Astrocyte of the cerebellum (primary cell): ENCODE data around the gene BIK.
A peak's percentile ranks its signal among the peaks of the same experiment; 100 is the strongest.
"Not testable (repeated sequence)": the region's sequence is repeated elsewhere in the genome, so short reads cannot be mapped to it uniquely, and the experiment has no call there.

Experiments used
- DNase-seq: peaks from one replicate; pipeline ENCODE4 v3.0.0-alpha.2; 2011; ENCODE audit warnings: low read depth
- H3K4me3 ChIP-seq: 2 replicates; pipeline ENCODE4 v1.5.1; 2011; ENCODE audit warnings: mild to moderate bottlenecking, low read depth, low read length, moderate library complexity
- CTCF ChIP-seq: IDR thresholded peaks from 2 replicates; pipeline ENCODE4 v1.5.1; 2012; ENCODE audit warnings: low read length, low read depth, moderate library complexity, mild to moderate bottlenecking; ENCODE audit errors: missing control alignments
- in situ Hi-C: cut with HindIII; loops from 2 replicates; pipeline ENCODE4 v1.10.0; 2017; ENCODE audit warnings: low sequenced_read_pairs

The BIK gene

GRCh38 chr22:43134553-43134952, 24.0 kb downstream of the BIK start:
- TF ChIP-seq CTCF = no peak
- H3K4me3 ChIP-seq = no peak overlapping the region
- DNase-seq = no peak
- in situ Hi-C loops = no loop called here

GRCh38 chr22:43135565-43135964, 25.0 kb downstream of the BIK start:
- in situ Hi-C loops = no loop called here
- no peak overlapping the region for H3K4me3 ChIP-seq
- DNase-seq = no peak
- no peak for TF ChIP-seq CTCF

GRCh38 chr22:43136255-43136654, 25.7 kb downstream of the BIK start:
- TF ChIP-seq CTCF = peak; percentile 72
- no peak overlapping the region for H3K4me3 ChIP-seq

GRCh38 chr22:43136801-43137200, 26.3 kb downstream of the BIK start:
- no peak overlapping the region for H3K4me3 ChIP-seq
- TF ChIP-seq CTCF = no peak
- in situ Hi-C loops = no loop called here
- no peak for DNase-seq

More at GRCh38 chr22:43136255-43136654, 25.7 kb downstream of the BIK start:
- DNase-seq = no peak
- in situ Hi-C loops = no loop called here

- TF ChIP-seq CTCF = no peak
- peak; percentile 24 for DNase-seq
- in situ Hi-C loops = no loop called here
- peak within 1 kb of the TSS; percentile 92 for H3K4me3 ChIP-seq
These were observed 32.5 kb downstream of the BIK start, which contains the start of gene MCAT for GRCh38 chr22:43142880-43143562. Gene MCAT, minus strand, starts transcription at chr22:43143398. Its CDS starts 50 bp downstream, at chr22:43143348.

GRCh38 chr22:43144949-43145348, 34.4 kb downstream of the BIK start:
- in situ Hi-C loops = no loop called here
- no peak overlapping the region for H3K4me3 ChIP-seq
- no peak for TF ChIP-seq CTCF
- no peak for DNase-seq

GRCh38 chr22:43145371-43145770, 34.8 kb downstream of the BIK start:
- in situ Hi-C loops, DNase-seq, H3K4me3 ChIP-seq: not testable (repeated sequence)

GRCh38 chr22:43146332-43146731, 35.8 kb downstream of the BIK start:
- in situ Hi-C loops, DNase-seq, H3K4me3 ChIP-seq: not testable (repeated sequence)
